HG02852 (cell line): ENCODE data around the gene KRTAP10-12.

Experiments
- ATAC-seq: cut with Tn5 transposase; IDR thresholded peaks from one replicate; pipeline ENCODE4 v1.9.1; 2021; ENCODE audit warnings: mild to moderate bottlenecking, moderate library complexity; ENCODE audit not compliant: unreplicated experiment

Gene KRTAP10-12

DNA sequence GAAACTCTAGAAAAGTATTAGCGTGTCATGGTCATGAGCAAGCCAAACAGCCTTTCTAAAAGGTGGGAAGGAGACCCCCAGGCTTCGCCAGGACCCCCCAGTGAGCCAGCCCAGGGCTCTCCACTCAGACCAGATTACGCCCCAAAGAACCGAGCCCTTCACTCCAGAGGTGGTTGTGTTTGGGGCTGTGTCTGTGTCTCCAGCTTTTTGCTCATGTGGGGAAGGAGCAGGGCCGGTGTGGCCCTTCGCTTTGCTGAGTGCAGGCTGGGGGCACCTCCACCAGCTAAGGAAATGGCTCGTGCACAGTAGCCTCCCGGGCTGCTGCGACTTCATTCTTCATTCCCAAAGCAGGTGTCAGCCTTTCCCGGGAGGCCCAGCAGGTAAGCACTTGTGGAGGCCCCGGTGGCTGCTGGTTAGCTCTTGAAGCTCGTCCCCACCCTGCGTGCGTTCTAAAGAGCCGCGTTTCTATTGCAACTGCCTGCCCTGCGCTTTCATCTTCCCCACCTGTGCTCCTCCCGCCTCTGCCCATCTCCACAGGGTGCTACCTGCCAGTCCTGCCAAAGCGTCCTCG lies 13.9 kb downstream of the KRTAP10-12 start:
- no peak for ATAC-seq

GRCh38 chr21:44711327-44712202 lies 14.6 kb downstream of the KRTAP10-12 start, which contains the start of gene TSPEAR:
TSPEAR (minus strand) TSS chr21:44711572; CDS start chr21:44711514, 58 bp downstream.
- no peak for ATAC-seq

- no peak for ATAC-seq
Measured at GRCh38 chr21:44712203-44713028, 15.4 kb downstream of the KRTAP10-12 start.

DNA sequence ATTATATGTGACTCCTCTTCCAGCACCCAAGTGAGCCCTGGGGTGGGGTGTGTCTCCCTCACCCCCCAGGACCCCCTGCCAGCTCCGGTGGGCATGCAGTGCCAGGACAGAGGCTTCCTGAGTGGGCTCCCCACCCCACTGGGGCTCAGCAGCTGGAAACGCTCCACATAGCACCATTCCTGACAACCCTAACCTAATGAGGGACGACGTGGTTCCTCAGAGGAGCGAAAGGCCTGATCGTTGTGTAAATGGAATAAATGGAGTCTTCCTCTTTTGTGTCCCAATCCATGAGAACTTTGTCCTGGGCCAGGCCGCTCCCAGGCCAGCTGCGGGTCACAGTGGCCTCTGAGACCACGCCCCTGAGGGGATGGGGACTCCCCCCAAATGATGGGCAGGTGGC lies 16.2 kb downstream of the KRTAP10-12 start:
- no peak for ATAC-seq

- no peak for ATAC-seq
Measured at GRCh38 chr21:44713846-44714245, 16.9 kb downstream of the KRTAP10-12 start.

GRCh38 chr21:44714905-44715304 lies 17.9 kb downstream of the KRTAP10-12 start:
- ATAC-seq, result no peak

GRCh38 chr21:44716984-44717383 lies 20.0 kb downstream of the KRTAP10-12 start:
- no peak for ATAC-seq

DNA sequence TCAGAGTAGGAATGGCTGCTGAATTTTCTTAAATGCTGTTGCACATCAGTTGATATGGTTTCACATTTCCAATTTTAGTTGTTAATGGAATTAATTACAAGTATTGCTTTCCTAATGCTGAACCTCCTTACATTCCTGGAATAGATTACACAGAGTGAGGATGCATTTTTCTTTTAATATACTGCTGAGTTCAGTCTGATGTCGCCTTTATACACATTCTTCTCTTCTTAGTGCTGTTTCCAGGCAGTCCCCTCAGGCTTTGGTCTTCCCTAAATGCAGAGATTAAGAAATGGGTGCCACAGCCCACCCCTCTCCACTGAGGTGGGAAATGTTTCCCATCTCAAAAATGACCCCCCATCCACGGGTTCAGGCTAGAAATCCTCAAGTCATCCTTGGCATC lies 21.1 kb downstream of the KRTAP10-12 start:
- no peak for ATAC-seq

GRCh38 chr21:44718571-44718970 lies 21.6 kb downstream of the KRTAP10-12 start:
- no peak for ATAC-seq

DNA sequence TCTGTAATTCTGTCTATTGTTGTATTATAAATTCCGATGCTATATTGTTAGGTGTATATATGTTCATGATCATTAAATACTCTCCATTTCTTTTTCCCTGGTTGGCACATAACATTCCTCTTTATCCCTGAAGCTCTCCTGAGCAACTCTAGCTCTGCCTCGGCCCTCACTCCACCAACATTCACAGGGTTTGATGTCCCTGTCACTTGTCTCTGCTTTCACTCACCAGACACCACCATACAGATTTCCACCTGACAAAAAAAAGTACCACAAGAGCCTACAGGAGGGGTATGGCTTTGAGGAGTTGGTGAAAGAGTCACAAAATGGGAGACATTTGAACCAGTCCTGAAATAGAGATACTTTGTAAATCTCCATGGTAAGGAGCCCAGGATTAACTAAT lies 23.2 kb downstream of the KRTAP10-12 start:
- no peak for ATAC-seq

DNA sequence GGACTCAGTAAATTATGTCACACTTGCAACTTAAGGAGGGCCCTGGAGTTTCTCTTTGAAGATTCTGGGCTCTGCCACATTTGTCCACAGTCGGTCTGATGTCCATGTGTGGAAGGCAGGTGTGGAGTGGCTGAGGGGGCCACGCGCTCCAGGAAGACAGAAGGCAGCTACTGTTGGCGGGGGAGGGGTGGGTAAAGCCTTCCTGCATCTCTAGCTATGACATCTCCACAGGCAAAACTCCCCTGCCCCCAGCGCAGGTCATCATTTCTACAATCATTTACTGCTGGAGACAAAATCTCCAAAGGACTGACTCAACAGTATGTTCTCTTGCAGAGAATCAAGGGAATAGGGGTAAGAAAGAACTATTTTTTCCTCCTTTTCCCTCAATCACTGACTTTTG lies 25.8 kb downstream of the KRTAP10-12 start:
- ATAC-seq, result no peak

GRCh38 chr21:44723177-44724131 lies 26.5 kb downstream of the KRTAP10-12 start:
- ATAC-seq, result no peak

DNA sequence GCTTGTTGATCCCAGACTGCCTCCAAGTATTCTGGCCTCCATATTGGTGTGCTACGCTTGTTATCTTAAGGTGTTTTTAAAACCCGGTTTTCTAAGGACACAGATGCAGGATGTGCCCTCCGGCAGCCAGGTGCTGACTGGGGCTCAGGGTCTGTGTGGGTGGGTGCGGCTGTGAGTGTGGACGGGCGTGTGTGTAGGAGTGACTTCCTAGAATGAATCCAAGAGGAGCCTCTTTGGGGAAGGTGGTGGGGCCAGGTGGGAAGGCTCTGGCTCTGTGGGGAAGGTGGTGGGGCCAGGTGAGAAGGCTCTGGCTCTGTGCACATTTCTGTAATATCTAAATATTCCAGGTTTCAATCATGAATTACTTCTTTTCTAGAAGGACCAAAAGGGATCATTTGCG lies 27.2 kb downstream of the KRTAP10-12 start:
- no peak for ATAC-seq

GRCh38 chr21:44724926-44725325 lies 28.0 kb downstream of the KRTAP10-12 start:
- ATAC-seq, result no peak

DNA sequence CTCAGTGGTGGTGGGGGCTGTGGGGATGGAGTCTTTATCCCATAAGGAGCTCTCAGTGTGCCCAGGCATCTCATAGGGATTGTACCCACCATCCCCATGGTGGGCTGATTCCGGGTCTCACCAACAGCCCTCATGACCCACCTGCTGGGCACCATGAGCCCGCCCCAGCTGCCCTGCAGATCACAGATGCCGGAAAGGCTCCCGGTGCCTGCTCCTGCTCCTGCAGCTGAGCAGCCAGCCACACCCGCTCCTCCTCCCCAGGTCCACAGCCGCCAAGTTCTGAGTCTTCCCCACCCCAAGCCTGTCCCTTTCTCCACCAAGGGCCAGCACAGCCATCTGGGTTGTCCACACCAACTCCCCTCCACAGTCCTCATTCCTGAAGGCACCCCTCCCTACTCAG lies 29.9 kb downstream of the KRTAP10-12 start:
- no peak for ATAC-seq

DNA sequence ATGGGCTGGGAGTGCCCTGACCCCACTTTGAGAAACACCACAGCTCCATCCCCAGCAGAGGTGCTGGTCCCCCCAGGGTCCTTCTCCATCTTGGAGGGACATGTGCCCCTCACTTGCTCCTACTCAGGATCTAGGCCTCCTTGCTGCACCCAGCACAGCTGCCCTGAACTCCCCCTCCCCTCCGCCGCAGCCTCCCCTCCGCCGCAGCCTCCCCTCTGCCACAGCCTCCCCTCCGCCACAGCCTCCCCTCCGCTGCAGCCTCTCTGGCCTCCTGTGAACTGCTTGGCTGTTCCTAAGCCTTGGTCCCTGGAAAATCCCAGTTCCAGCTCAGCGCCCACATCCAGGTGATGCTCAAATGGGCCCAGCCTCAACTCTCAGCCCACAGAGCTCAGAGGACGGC lies 30.3 kb downstream of the KRTAP10-12 start:
- no peak for ATAC-seq

DNA sequence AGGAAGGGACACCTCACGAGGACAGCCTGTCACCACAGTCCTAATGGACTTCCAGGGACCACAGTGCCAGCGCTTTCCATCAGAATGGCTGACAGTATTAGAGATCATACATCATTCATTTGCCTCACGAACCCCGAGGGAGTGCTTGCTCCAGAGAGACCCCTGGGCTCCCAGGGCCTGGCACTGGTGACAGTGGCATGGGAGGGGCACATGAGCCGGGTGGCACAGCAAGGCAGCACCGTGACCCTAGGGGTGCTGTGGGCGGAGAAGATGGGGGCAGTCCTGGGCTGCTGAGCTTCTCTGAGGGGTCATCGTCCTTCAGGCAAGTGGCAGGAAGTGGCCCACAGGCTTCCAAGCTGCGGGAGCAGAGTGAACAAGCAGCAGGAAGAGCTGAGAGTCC lies 30.8 kb downstream of the KRTAP10-12 start:
- ATAC-seq, result no peak

DNA sequence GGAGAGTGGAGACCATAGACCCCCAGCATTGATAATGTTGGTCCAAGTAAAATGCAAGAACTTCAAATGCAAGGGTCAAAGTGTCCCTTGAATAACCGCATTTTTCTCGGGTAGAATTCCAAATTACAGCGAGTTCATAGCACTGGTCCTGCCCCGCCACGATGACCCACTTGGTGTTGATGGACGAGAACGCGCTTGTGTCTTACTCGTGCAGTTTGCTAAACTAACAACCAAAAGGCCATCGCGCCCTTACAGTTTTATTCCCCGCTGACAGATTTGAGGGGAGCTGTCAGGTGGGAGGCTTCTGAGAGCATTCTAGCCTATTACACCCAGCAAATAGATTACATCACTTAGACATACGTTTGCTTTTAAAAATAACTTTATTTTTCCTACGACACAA lies 31.7 kb downstream of the KRTAP10-12 start:
- no peak for ATAC-seq

GRCh38 chr21:44729336-44730027 lies 32.5 kb downstream of the KRTAP10-12 start:
- ATAC-seq, result no peak

- ATAC-seq, result no peak
Measured at GRCh38 chr21:44730028-44730395, 33.0 kb downstream of the KRTAP10-12 start.
